ENCODE results near the gene ELANE. TPM values are rescaled to one million over a fixed set of nuclear protein-coding genes. Genes with fewer than 3 reads are reported as not detected.
"Not testable (repeated sequence)": the region's sequence is repeated elsewhere in the genome, so short reads cannot be mapped to it uniquely, and the experiment has no call there.

ELANE gene
- total RNA-seq, 2 experiments from 2014 or later: not detected

DNA sequence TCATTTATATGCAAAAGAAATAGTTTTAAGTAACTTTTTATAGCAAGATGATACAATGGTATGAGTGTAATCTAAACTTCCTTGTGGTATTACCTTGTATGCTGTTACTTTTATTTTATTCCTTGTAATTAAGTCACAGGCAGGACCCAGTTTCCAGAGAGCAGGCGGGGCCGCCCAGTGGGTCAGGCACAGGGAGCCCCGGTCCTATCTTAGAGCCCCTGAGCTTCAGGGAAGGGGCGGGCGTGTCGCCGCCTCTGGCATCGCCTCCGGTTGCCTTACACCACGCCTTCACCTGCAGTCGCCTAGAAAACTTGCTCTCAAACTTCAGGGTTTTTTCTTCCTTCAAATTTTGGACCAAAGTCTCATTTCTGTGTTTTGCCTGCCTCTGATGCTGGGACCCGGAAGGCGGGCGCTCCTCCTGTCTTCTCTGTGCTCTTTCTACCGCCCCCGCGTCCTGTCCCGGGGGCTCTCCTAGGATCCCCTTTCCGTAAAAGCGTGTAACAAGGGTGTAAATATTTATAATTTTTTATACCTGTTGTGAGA lies 40.5 kb upstream of the ELANE start:
- H3K27ac Mint-ChIP-seq: no peak overlapping the region
- H3K4me1 Mint-ChIP-seq: peaks cover 2% of the 10 kb centered on the region
- H3K36me3 Mint-ChIP-seq: peaks cover 55% of the 10 kb centered on the region
- no peak overlapping the region for H3K4me3 Mint-ChIP-seq
- DNase-seq: no peak
- H3K27me3 Mint-ChIP-seq: peaks cover 3% of the 10 kb centered on the region
- H3K9me3 Mint-ChIP-seq: peaks cover 4% of the 10 kb centered on the region

DNA sequence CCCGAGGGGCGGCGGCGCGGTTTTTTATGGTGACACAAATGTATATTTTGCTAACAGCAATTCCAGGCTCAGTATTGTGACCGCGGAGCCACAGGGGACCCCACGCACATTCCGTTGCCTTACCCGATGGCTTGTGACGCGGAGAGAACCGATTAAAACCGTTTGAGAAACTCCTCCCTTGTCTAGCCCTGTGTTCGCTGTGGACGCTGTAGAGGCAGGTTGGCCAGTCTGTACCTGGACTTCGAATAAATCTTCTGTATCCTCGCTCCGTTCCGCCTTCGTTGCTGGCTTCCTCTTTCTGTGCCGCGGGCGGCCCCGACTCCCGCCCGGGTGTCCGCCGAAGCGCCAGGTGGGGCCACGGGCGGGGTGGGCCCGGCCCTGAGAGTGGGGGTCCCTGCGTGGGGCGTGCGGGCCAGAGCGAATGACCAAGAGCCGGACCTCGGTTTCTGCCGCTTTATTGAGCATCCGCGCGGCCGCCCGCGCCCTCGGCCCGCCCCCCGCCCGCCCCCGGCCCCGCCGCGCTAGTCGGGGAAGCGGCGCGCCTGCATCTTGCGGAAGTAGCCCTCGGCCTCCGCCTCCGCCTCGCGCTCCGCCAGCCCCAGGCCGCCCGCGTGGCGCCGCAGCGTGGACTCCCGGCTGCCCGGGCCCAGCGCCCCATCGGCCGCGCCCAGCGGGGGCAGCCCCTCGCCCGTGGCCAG lies 39.9 kb upstream of the ELANE start:
- Mint-ChIP-seq H3K4me3 (no peak overlapping the region), H3K9me3 (peaks cover 5% of the 10 kb centered on the region), H3K4me1 (peaks cover 2% of the 10 kb centered on the region), H3K36me3 (peaks cover 51% of the 10 kb centered on the region), H3K27me3 (peaks cover 3% of the 10 kb centered on the region), H3K27ac (no peak overlapping the region)
- no peak for DNase-seq

- no peak overlapping the region for H3K4me3 Mint-ChIP-seq
- H3K27ac Mint-ChIP-seq: no peak overlapping the region
- no peak for DNase-seq
- peaks cover 5% of the 10 kb centered on the region for H3K9me3 Mint-ChIP-seq
- H3K36me3 Mint-ChIP-seq: peaks cover 46% of the 10 kb centered on the region
- H3K27me3 Mint-ChIP-seq: peaks cover 3% of the 10 kb centered on the region
- H3K4me1 Mint-ChIP-seq: peaks cover 2% of the 10 kb centered on the region
These were observed 39.3 kb upstream of the ELANE start for GRCh38 chr19:812747-813218.

GRCh38 chr19:813219-814151 lies 38.6 kb upstream of the ELANE start:
- Mint-ChIP-seq H3K27me3 (peaks cover 3% of the 10 kb centered on the region), H3K9me3 (peaks cover 5% of the 10 kb centered on the region), H3K36me3 (peaks cover 42% of the 10 kb centered on the region), H3K4me1 (peaks cover 2% of the 10 kb centered on the region), H3K27ac (peak overlapping the region; percentile 75), H3K4me3 (peak overlapping the region; percentile 14)
- no peak for DNase-seq

GRCh38 chr19:814152-815078 lies 37.7 kb upstream of the ELANE start:
- Mint-ChIP-seq H3K4me3 (peak overlapping the region; percentile 47), H3K27me3 (peaks cover 3% of the 10 kb centered on the region), H3K4me1 (peaks cover 2% of the 10 kb centered on the region), H3K9me3 (peaks cover 5% of the 10 kb centered on the region), H3K27ac (peak overlapping the region; percentile 75), H3K36me3 (peaks cover 40% of the 10 kb centered on the region)
- DNase-seq: no peak

DNA sequence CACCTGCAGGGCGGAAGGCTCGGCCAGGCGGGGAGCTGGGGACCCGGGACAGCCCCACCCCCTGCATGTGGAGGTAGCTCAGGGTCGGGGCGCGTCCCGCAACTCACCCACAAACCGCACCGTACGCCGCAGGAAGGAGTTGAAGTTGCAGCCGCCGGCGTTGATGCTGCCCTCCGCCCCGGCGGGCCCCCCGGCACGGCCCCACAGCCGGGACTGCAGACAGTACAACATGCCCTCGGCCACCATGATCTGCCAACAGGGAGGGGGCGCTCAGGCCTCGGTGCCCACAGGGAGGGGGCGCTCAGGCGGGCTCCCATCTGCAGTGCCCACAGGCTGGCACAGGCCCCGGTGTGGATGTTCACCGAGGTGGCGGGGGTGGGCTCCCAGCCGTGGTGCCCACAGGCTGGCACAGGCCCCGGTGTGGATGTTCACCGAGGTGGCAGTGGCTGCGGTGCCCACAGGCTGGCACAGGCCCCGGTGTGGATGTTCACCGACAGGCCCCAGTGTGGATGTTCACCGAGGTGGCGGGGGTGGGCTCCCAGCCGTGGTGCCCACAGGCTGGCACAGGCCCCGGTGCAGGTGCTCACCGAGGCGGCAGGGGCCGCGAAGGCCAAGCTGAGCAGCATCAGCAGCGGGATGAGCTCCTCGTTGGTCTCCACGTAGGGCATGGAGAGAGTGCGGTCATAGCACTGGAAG lies 36.9 kb upstream of the ELANE start:
- DNase-seq: no peak
- H3K4me3 Mint-ChIP-seq: peak overlapping the region; percentile 47
- H3K27ac Mint-ChIP-seq: no peak overlapping the region
- peaks cover 36% of the 10 kb centered on the region for H3K36me3 Mint-ChIP-seq
- peaks cover 2% of the 10 kb centered on the region for H3K4me1 Mint-ChIP-seq
- peaks cover 3% of the 10 kb centered on the region for H3K27me3 Mint-ChIP-seq
- H3K9me3 Mint-ChIP-seq: peaks cover 5% of the 10 kb centered on the region

DNA sequence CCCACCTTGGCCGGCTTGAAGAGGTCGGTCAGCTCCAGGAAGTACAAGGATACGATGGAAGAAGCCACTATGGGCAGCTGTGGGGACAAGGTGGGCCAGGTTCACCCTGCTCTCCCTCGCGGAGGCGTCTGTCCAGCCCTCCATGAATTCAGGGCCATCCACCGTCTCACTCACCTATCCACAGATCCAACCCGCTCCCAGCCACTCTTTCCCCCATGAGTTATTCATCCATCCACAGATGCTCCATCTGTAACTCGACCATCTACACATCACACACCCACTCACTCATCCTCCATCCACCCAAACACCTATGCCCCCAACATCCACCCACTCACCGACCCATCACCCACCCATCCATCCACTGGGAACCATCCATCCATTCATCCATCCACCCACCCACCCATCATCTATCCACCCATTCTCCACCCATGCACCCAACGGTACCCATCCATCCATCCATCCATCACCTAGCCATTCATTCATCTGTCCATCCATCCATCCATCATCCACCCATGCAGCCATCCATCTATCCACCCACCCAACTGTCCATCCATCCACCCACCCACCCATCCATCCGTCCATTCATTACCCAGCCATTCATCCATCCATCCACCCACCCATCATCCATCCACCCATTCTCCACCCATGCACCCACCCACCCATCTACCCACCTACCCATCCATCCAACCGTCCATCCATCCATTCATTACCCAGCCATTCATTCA lies 36.2 kb upstream of the ELANE start:
- no peak overlapping the region for H3K4me3 Mint-ChIP-seq
- peaks cover 33% of the 10 kb centered on the region for H3K36me3 Mint-ChIP-seq
- no peak for DNase-seq
- H3K27me3 Mint-ChIP-seq: peaks cover 3% of the 10 kb centered on the region
- peaks cover 5% of the 10 kb centered on the region for H3K9me3 Mint-ChIP-seq
- peak overlapping the region; percentile 31 for H3K27ac Mint-ChIP-seq
- peaks cover 2% of the 10 kb centered on the region for H3K4me1 Mint-ChIP-seq

GRCh38 chr19:816500-816857 lies 35.6 kb upstream of the ELANE start:
- peaks cover 2% of the 10 kb centered on the region for H3K4me1 Mint-ChIP-seq
- H3K9me3 Mint-ChIP-seq: peaks cover 5% of the 10 kb centered on the region
- no peak for DNase-seq
- H3K4me3 Mint-ChIP-seq: no peak overlapping the region
- H3K36me3 Mint-ChIP-seq: peaks cover 30% of the 10 kb centered on the region
- peak overlapping the region; percentile 1 for H3K27ac Mint-ChIP-seq
- peaks cover 3% of the 10 kb centered on the region for H3K27me3 Mint-ChIP-seq

- DNase-seq, H3K36me3 Mint-ChIP-seq, H3K4me1 Mint-ChIP-seq, H3K9me3 Mint-ChIP-seq, H3K4me3 Mint-ChIP-seq, H3K27ac Mint-ChIP-seq: not testable (repeated sequence)
- peaks cover 19% of the 10 kb centered on the region for H3K27me3 Mint-ChIP-seq
These were observed 31.9 kb upstream of the ELANE start for GRCh38 chr19:820212-820611.

- Mint-ChIP-seq H3K4me1 (no peaks in the 10 kb centered on the region), H3K9me3 (peaks cover 4% of the 10 kb centered on the region), H3K27ac (no peak overlapping the region), H3K4me3 (no peak overlapping the region), H3K36me3 (peaks cover 4% of the 10 kb centered on the region), H3K27me3 (peaks cover 19% of the 10 kb centered on the region)
- DNase-seq: no peak
These were observed 30.8 kb upstream of the ELANE start for GRCh38 chr19:821231-821824.

- H3K27me3 Mint-ChIP-seq: peaks cover 19% of the 10 kb centered on the region
These were observed 30.1 kb upstream of the ELANE start, which contains the start of gene PLPPR3 for GRCh38 chr19:821825-822503. PLPPR3 (minus strand) TSS chr19:821955; CDS start chr19:821559, 396 bp downstream.

GRCh38 chr19:823565-824121 lies 28.5 kb upstream of the ELANE start:
- Mint-ChIP-seq H3K27ac (no peak overlapping the region), H3K9me3 (no peaks in the 10 kb centered on the region), H3K27me3 (peaks cover 23% of the 10 kb centered on the region), H3K36me3 (no peaks in the 10 kb centered on the region), H3K4me1 (no peaks in the 10 kb centered on the region), H3K4me3 (no peak overlapping the region)
- no peak for DNase-seq

More at GRCh38 chr19:821825-822503, 30.1 kb upstream of the ELANE start, which contains the start of gene PLPPR3:
- no peak within 1 kb of the TSS for H3K4me3 Mint-ChIP-seq
- no peaks in the 10 kb centered on the region for H3K4me1 Mint-ChIP-seq
- no peak within 1 kb of the TSS for H3K27ac Mint-ChIP-seq
- no peaks in the 10 kb centered on the region for H3K9me3 Mint-ChIP-seq
- H3K36me3 Mint-ChIP-seq: no peaks in the 10 kb centered on the region
- DNase-seq: no peak

Data from activated naive CD8-positive, alpha-beta T cell treated with anti-CD3 and anti-CD28 coated beads for 36 hours (primary cell).